Stimulated activated CD4-positive, alpha-beta T cell treated with anti-CD3 and anti-CD28 coated beads, Interleukin-1b, Interleukin-23, amount 100 ng/mL, for 24 hours (primary cell): ENCODE data around the gene AGBL4.
A peak's percentile ranks its signal among the peaks of the same experiment; 100 is the strongest.

Experiments used
- DNase-seq, 4 experiments: peaks; one replicate each; pipeline ENCODE4 v3.0.0-alpha.2; 2020; ENCODE audit warnings: low read depth in 4 of 4, low spot score in 1 of 4

Gene AGBL4

DNA sequence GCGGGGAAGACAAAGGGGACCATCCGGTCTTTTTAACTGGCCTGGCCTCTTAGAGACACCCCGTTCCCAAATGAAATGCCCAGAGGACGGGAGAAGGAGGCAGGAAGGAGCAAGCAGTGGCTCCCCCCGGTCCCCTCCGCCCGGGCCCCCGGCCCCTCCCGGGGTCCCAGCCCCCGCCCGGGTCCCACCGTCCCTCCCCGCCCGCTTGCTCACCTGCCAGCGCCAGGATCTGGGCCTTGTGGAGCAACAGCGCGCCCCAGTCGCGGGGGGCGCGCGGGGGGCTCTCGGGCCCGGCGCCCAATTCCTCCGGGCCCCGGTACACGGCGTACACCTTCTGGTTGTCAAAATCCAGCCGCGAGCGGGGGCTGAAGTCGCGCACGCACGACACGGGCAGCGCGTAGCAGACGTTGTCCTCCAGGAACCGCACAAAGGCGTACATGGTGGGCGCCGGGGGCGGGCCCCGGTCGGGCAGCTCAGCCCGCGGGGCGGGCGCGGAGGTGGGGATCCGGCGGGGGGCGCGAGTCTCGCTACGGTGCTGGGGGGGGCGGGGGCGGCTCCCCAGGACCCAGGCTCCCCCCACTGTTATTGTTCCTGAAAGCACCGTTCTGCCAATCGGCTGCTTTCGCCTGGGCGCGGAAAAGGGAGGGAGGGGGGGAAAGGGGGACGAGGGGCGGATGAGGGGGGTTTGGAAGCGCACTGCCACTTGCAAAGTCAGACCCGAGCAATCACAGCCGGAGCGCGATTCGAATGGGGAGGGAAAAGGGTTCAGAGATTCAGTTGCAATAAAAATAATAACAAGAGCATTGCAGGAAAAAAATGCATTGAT lies 1247.1 kb downstream of the AGBL4 start, which contains the start of gene BEND5:
Gene BEND5, minus strand, starts transcription at position 499 of the 826 bp plus-strand sequence. Its CDS starts 60 bp downstream, at position 439.
- DNase-seq, result peak in 2 of 4 experiments; percentile 28 to 41

DNA sequence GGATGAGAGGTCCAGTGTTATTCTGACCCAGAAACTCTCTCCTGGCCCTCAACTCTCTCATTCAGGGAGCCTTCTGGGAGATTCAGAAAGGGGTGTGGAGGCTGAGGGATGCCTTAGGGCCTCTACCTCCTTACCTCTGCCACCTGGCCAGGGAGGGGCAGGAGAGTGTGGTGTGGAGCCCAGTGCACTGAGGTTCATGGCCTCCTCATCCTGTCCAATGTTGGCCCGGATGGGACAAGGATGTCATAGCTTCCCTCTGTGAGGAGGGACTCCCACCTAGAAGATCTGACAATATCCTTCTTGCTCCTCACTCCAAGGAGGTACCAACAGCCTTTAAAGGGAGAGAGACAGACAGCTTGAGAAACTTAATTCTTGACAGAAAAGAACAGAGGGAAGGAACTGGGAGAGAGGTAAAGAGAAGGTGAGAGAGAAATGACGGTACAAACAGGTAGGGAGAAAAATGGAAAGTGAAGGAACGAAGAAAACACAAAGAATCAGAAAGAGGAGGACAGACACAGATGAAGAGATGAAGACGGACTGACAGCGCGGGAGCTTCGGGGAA lies 1247.8 kb downstream of the AGBL4 start:
- no peak for DNase-seq

DNA sequence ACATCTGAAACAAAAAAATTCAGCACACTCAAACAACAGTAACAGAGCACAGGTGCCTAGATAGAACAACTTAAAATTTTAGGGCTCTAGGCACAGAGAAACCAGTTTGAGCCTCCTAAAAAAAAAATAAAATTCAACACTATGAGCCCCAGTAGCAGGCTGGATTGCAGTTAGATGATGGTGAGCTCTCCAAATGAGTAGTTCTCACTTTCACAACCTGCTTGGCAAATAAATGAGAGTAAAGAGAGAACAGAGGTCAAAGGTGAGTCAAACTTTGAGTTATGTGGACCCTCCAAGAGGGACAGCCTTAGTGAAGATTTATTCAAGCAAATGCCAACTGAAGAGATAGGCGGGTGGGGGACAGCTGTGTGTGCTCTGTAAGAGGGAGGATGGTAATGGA lies 1250.6 kb downstream of the AGBL4 start:
- DNase-seq, result no peak

DNA sequence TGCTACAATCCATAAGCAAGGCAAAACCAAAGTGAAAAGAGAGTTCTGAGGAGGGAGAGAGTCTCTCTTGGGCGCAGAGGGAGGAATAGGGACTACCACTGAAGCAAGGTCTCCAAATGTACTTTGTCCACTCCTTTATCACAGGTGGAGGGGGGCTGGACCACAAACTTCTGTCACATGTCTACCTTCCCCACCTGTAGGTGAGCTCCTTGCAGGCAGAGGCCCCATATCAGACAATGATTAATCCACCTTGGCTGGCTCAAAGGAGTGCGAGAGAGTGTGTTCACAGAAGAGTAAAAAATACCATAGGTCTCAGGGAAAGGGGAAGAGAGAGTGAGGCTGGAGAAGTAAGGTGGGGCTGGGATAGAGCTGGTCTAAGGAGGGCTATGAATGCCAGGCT lies 1251.5 kb downstream of the AGBL4 start:
- DNase-seq, result no peak

DNA sequence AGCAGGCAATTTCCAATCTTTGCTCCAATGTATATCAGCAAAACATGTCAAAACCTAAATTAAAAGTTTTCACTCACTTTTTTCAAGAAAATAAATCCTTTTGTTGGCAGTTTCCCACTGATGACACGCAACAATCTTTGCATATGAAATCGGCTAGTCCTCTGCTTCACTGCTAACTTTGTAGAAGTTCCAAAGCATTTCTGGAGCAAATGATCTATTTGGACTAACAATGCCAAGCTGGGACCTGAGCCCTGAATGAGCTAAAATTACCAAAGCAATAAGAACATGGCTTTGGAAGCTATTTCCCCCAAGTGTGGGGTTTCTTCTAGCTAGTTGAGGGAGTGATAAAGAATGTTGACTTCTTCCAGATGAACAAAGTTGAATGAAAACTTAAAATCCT lies 1252.2 kb downstream of the AGBL4 start:
- no peak for DNase-seq

DNA sequence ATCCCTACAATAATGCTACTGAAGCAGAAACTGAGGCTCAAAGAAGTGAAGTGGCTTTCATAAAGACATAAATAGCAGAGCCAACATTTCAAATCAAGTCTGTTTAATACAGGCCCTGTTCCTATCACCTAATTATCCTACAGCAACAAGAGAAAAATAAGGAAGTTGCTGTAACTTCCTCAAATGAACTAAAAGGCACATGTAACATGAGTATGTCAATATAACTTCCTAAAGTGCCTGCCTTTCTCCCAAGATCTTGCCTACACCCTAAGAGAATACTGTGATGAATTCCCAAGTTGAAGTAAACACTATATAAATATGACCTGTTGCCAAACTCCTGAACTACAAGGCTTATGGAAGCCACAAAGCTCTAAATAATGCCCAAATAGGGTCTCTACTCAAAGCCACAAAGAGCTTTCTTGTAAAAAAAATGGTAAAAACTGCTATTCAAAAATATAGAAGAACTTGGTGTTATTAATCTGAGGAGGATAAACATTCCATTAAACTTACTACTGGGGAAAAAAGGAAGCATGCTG lies 1255.7 kb downstream of the AGBL4 start:
- DNase-seq, result no peak

DNA sequence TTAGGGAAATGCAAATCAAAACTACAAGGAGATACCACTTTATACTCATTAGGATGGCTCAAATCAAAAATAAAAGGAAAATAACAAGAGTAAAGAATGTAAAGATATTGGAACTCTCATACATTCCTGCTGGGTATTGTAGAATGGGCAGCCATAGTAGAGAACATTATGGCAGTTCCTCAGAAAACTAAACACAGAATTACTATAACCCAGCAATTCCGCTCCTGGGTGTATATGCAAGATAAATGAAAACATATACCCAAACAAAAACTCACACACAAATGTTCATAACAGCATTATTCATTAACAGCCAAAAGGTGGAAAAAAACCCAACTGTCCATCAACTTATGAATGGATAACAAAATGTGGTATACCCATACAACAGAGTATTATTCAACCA lies 1258.4 kb downstream of the AGBL4 start:
- no peak for DNase-seq

DNA sequence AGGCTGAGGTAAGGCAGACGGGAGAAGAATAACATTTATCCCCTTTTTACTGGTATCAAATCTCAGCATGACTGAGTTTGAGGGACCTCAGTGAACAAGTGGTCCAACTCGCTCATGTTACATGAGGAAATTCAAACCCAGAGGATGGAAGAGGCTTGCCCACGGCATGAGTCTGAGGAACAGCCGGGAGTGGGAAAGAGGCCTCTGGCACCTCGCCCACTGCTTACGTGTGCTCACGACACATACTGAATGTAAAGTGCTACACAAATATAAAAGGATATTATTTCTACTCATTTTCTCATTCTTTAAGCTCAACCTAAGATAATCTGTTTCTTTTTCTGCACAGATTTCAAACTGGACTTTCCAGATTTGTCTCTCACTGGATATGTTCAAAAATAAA lies 1261.8 kb downstream of the AGBL4 start:
- no peak for DNase-seq

DNA sequence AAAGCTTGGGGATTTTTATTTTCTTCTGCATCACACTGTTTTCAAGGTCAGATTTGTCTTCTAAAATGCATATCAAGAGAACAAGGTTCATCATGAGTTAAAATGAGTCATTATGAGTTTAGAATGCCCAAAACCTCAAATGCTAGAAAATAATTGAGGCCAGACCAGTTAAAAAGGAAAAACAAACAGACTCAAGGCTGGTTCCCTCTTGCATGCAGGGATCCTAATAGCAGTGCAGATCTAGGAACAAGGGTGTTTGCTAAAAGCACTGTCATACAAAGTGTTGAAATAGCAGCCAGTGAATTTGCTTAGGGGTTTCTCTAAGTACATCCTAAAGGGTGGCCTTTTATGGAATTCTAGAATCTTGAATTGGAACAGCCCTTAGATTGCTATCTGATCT lies 1262.3 kb downstream of the AGBL4 start:
- no peak for DNase-seq

DNA sequence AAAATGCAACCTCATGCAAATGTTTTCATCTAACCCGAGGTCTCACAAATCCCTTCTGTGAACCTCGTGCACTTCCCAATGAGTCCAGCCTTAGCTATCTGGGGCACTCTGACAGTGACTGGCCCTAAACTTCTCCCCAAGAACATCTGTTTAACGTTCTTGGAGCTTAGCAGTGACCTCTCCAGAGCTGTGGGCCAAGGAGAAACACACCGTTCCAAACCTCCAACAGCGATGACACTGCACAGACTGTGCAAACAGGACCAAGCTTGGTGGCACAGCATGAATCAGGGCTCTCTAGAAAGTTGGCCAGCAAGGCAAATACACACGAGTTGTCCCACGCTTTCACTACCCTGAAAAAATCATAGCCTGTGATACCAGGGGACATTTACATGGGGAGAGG lies 1262.9 kb downstream of the AGBL4 start:
- DNase-seq, result no peak

DNA sequence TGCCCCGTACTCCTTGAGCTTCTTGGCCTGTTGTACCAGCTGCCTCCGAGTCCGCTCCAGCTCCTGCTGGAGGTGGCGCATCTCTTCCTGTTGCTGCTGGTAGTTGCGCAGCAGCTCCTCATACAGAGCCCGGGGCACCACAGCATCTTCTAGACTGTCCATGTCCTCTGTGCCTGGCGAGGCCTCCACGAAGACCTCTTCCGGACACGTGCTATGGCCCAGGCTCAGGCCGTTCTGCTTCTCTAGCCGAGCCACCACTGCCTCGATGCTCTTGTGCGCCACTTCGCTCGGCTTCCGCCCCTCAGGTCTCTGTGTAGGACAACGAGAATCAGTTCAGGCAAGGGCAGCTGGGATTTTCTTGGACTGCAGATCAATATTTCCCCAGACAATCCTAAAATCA lies 1264.8 kb downstream of the AGBL4 start:
- DNase-seq, result no peak

DNA sequence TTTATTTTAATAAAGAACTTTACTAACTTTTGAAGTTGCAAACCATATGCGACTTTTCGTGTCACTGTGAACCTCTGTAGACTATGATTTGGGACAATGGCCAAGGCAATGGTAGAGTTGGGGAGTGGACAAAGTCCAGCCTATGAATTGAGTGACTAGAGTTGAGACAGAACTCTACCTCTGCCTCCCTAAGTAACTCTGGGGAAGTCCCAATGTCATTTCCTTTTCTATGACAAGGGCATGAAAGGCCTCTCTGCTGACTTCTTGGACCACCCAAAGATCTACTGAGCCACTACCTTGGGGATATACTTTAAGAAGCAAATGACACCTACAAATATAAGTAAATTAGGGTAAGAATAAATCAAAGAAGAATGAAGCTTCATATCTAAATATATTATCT lies 1266.4 kb downstream of the AGBL4 start:
- DNase-seq, result no peak

DNA sequence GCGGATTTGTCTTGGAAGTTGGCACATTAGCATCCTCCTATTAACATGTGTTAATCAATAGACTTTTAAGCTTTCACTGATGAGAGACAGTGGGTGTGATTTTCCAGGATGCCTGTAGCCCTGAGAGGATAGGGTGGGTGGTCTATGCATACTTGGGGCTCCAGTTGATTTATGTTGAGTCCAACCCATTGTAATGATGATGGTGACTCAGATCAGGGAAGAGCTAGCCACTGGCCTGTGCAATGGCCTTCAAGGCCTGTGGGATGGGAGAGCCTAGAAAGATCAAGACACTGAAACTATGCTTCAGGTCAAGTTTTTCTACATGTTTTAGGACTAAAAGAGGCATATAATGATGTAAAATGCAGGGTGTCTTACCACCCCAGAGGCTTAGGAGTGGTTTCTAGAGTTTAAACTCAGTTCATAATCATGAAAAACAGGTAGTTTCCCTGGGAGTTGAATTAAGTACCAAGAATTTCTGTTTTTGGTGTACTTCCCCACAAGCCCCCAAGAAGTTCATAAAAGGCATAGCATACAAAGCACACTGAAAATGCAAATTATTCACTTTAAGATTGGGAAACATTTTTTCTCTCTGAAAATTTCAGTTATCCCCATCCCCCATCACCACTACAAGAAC lies 1267.0 kb downstream of the AGBL4 start:
- DNase-seq, result no peak

DNA sequence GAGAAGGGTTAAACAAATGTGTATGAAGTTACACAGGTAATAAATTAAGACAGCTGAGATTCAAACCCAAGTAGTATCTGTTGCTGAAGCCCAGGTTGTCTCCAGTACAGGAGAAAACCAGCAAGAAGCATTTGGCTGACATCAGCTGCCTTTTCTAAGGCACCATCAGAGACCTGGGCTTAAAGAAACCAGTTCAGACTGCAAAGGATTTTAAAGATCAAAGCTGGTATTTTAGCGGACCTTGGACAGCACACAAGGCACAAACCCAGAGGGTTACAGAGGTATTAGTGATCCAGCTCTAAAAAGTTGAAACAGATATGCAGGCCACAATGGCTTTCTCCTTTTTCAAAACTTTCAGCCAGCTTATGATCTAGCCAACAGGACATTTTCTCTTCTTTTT lies 1270.5 kb downstream of the AGBL4 start:
- DNase-seq, result no peak

DNA sequence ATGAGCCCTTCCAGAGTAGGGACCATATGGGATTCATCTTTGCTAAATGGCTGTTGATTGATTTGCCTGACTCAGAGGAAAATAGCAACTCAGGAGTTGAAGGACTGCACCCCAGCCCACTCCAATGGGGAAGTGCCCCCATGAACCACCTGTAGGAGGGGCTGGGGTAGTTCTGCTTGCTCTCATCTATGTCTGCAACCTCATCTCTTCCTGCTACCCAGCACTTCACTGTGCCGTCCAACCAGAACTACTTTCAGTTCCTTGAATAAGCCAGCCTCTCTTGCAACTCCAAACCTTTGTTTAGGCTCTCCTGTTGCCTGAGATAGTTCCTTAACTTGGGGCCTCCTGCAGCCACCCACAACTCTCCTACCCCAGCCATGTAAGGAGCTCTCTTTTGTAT lies 1273.6 kb downstream of the AGBL4 start:
- no peak for DNase-seq

DNA sequence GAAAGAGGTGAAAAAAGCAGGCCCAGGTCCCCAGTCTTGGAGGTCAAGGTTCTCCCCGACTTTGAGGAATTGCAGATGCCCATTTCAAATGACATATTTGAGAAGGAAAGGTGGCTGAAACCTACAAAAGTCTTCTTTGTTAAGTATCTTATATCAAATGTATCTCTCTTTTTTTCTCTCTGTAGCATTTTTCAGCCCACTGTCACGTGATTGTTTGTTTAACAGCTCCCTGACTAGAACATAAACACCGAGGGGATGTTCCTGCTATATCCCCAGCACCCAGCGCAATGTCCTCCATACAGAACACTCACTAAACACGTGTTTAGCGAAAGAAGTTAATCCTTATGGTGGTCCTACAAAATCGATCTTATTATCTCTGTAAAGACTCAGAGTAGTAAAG lies 1274.7 kb downstream of the AGBL4 start:
- DNase-seq, result no peak

DNA sequence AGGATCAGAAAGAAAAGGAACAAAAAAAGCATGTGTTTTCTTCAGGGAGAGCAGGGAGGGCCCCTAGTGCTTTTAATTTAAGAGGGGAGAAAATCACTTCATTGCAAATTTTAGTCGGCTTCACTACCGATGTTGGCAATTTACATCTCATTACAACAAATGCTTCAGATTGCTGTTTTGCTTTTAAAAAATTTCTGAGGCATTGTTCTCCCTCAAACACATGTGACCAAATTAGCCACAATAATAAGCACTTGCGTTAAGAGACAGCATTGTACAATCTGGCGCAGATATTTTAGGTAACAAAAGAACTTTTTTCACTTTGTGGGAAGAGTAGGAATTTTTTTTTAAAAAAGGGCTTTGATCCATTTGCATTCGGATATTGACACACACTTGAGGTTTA lies 1276.8 kb downstream of the AGBL4 start:
- DNase-seq, result no peak

DNA sequence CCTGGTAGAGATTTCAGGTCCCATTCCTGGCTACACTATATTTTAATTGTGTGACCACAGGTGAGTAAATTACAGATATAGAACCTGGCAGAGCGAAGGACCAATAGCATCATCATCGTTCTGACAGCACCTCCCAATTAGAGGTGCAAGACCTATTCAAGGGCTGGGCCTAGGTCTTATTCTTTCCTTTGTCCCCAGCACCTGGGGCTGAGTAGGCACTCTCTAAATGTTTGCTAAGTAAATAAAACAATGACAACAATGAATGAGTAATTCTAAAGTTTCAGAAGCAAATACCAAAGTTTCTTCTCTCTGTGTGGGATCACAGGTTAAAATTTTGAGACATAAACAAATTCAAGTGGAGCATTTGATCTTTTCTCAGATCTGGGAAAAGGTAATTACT lies 1279.7 kb downstream of the AGBL4 start:
- DNase-seq, result no peak

DNA sequence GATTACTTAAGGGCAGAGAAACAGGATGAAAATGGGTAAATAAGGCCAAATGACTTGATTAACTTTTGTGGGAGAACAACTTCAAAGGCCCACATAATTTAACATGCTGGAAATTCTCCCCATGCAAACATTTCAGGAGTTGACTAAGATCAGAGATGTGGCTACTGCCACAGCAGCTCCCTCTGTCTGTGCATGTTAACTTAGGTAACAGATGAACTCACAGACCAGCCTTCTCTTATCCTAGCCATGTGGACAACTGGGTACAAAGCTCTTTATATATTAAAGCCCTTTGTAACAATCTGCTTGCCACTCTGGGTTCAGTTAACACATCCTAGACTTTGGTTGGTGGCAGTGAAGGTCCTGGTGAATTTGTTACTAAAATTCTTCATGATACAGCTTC lies 1280.3 kb downstream of the AGBL4 start:
- DNase-seq, result no peak

DNA sequence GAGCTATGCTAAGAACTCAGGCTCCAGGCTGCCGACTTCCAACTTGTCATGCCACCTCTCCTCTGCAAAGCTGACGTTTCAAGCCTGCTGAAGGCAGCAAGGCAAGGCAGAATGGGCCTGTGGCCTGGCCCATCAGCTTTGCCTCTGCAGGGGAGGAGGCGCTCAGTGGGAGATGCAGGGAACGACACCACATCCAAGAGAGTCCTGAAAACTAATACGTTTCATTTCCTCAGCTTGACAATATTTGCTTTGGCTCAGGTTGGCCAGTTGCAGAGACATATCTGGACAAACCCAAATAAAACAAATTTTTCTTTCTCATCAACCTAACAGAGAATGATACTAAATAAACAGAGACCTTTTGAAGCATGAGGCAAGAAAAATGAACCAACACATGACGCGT lies 1282.4 kb downstream of the AGBL4 start:
- DNase-seq, result no peak

DNA sequence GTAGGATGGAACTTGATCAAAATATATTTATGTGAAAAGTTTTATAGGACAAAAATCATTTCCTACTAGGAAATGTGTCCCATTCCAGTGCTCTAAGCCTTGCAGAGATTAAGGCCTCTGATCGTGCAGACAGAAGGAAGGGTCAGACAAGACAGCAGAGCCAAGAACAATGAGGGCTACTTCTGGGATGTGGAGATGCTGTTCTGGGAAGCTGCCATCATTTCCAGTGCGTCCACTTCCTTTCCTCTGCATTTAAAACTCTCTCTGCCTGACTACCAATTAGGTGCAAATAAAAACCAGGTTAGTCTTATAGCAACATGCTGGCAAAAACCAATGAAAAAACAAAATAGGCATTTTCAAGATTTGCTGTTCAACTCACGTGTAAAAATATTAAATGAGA lies 1283.1 kb downstream of the AGBL4 start:
- no peak for DNase-seq

DNA sequence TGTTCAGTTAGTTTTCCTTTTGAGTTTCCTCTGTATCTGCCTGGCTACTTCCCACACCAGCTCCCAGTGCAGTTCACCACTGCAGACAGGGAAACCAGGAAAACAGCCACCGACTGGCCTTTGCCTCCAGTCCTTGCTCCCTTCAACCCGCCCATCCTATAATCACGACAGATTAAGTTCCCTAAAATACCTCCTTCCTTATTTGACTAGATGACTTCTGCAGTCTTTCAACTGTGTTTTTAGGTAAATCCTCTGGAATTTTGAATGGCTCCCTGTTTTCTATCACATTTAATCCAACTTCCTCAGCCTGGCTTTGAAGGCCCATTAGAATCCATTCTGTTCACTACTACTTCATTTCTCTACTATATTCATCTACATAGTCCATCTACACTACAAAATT lies 1284.7 kb downstream of the AGBL4 start:
- no peak for DNase-seq
